ENCODE measurements around the gene ZNF365. TPM values are rescaled to one million over a fixed set of nuclear protein-coding genes. Genes with fewer than 3 reads are reported as not detected.
A peak's percentile ranks its signal among the peaks of the same experiment; 100 is the strongest.

ZNF365 gene, protein sequence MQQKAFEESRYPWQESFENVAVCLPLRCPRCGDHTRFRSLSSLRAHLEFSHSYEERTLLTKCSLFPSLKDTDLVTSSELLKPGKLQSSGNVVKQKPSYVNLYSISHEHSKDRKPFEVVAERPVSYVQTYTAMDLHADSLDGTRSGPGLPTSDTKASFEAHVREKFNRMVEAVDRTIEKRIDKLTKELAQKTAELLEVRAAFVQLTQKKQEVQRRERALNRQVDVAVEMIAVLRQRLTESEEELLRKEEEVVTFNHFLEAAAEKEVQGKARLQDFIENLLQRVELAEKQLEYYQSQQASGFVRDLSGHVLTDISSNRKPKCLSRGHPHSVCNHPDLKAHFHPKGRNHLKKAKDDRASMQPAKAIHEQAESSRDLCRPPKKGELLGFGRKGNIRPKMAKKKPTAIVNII
- total RNA-seq, result under 1 TPM in 2 of 4 donors, not detected in 2; 0.27 to 0.83 TPM

DNA sequence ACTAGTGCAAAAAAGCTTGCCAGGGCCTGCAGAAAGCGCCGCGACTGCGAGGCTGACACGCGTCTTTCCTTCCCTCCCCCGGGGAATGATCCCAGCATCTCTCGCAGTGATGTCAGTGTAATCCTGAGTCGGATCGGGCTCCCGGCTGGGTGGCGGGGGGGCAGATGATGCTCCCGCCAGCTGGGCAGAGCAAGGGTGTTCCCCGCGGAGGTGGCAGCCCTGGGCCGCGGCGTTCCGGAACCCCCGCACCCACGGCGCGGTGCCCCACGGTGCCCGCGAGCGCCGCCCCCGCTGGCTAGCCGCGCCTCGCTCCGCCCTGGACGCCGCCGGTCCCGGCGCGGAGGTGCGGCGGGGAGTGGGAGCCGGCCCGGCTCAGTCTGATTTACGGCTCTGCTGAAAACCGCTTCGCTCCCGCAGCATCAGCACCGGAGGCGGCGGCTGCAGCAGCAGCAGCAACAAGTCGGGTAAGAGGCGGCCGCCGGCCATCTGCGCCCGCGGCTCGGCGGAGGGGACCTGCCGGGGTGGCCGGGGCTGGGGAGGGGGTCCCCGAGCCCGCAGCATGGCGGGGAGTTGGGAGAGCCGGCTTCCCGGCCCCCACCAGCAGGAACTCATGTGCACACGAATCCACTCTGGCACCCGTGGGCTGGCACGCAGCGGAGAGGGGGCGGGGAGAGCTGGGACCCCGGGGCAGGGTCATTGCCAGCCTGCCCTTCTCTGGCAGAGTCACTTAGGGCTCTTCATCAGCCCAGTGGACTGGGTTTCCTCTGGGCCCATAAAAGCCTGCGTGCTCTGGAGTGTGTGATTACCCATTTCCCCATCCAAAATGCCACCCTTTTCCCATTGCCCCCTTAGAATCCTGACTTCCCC is at the start of gene ZNF365:
TSS of gene ZNF365 (plus strand) at position 375 of the 867 bp plus-strand sequence. CDS start 1,825 bp downstream, outside the sequence.
- Histone ChIP-seq H3K27me3 (peaks cover 0 to 13% of the 10 kb centered on the region in 2 donors), H3K4me3 (peak within 1 kb of the TSS; percentile 21 to 60 (median 50)), H3K27ac (no peak within 1 kb of the TSS), H3K9me3 (no peaks in the 10 kb centered on the region), H3K4me1 (peaks cover 0 to 9% (median 4%) of the 10 kb centered on the region in 4 donors), H3K36me3 (no peaks in the 10 kb centered on the region)
- DNase-seq, result peak in 1 of 3 donors; percentile 48
- TF ChIP-seq, protein P1, sequence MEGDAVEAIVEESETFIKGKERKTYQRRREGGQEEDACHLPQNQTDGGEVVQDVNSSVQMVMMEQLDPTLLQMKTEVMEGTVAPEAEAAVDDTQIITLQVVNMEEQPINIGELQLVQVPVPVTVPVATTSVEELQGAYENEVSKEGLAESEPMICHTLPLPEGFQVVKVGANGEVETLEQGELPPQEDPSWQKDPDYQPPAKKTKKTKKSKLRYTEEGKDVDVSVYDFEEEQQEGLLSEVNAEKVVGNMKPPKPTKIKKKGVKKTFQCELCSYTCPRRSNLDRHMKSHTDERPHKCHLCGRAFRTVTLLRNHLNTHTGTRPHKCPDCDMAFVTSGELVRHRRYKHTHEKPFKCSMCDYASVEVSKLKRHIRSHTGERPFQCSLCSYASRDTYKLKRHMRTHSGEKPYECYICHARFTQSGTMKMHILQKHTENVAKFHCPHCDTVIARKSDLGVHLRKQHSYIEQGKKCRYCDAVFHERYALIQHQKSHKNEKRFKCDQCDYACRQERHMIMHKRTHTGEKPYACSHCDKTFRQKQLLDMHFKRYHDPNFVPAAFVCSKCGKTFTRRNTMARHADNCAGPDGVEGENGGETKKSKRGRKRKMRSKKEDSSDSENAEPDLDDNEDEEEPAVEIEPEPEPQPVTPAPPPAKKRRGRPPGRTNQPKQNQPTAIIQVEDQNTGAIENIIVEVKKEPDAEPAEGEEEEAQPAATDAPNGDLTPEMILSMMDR (IDR thresholded peaks at IDR 0.05), result no peak
- no peak for TF ChIP-seq POLR2A (IDR thresholded peaks at IDR 0.05)

DNA sequence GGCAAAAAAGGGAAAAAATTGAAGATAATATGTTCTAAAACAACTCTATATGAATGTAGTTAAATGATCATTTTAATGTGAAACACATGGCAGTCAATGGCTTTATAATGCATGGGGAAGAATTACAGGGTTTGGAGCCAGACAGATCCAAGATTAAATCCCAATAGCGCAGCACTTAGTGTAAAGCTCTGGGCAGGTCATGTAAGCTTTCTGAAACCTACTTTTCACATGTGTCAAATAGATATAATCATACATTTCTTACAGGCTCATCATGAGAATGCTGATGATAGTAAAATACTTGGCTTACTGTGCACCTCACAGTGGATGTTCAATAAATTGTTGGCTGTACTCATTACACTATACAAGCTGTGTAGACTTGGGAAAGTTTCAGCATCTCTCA is 48.0 kb upstream of the ZNF365 start:
- Histone ChIP-seq H3K4me3 (no peak overlapping the region), H3K4me1 (no peaks in the 10 kb centered on the region), H3K27ac (no peak overlapping the region), H3K9me3 (no peaks in the 10 kb centered on the region), H3K36me3 (no peaks in the 10 kb centered on the region), H3K27me3 (no peaks in the 10 kb centered on the region)
- no peak for TF ChIP-seq POLR2A (IDR thresholded peaks at IDR 0.05)
- DNase-seq, result no peak

DNA sequence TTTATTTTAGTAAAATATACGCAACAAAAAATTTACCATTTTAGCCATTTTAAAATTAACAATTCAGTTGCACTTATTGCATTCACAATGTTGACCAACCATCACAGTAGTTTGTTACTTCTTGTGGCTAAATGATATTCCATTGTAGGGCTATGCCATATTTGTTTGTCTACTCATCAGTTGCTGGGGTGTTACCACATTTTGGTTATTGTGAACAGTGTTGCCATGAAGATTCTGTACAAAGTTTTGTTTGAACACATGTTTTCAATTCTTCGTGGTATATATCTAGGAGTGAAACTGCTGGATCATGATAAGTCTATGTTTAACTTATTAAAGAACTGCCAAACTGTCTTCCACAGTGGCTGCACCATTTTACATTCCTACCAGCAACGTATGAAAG is 46.3 kb upstream of the ZNF365 start:
- Histone ChIP-seq H3K9me3 (no peaks in the 10 kb centered on the region), H3K4me3 (no peak overlapping the region), H3K36me3 (no peaks in the 10 kb centered on the region), H3K27me3 (no peaks in the 10 kb centered on the region), H3K27ac (no peak overlapping the region), H3K4me1 (no peaks in the 10 kb centered on the region)
- TF ChIP-seq POLR2A (IDR thresholded peaks at IDR 0.05), result no peak
- TF ChIP-seq, protein P1 (IDR thresholded peaks at IDR 0.05), result no peak
- DNase-seq, result no peak

DNA sequence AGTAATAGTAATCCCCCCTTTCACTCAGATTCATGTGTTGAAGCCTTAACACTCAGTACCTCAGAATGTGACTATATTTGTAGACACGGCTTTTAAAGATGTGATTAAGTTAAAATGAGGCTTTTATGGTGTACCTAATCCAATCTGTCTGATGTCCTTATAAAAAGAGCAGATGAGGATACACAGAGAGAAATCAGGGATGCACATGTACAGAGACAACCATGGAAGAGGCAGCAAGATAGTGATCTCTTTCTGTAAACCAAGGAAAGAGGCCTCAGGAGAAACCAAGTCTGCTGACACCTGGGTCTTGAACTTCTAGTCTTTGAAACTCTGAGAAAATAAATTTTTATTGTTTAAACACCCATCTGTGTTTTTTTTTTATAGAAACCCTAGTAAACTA is 44.0 kb upstream of the ZNF365 start:
- Histone ChIP-seq H3K4me3 (no peak overlapping the region), H3K27me3 (no peaks in the 10 kb centered on the region), H3K4me1 (no peaks in the 10 kb centered on the region), H3K36me3 (no peaks in the 10 kb centered on the region), H3K9me3 (no peaks in the 10 kb centered on the region), H3K27ac (no peak overlapping the region)
- TF ChIP-seq, protein P1 (IDR thresholded peaks at IDR 0.05), result no peak
- no peak for TF ChIP-seq POLR2A (IDR thresholded peaks at IDR 0.05)
- no peak for DNase-seq

DNA sequence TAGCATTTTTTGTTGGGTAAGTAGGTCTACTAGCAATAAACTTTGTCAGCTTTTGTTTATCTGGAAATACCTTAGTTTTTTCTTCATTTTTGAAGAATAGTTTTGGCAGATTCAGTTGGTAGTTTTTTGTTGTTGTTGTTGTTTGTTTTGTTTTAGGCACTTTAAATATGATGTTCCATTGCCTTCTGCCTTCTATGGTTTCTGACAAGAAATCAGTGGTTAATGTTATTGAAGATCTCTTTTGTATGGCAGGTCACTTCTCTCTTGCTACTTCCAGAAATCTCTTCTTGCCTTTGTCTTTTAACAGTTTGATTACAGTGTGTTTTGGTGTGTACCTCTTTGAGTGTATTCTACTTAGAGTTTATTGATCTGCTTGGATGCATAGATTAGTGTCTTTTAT is 41.8 kb upstream of the ZNF365 start:
- Histone ChIP-seq H3K27me3 (no peaks in the 10 kb centered on the region), H3K4me3 (no peak overlapping the region), H3K4me1 (no peaks in the 10 kb centered on the region), H3K9me3 (no peaks in the 10 kb centered on the region), H3K36me3 (no peaks in the 10 kb centered on the region), H3K27ac (no peak overlapping the region)
- DNase-seq, result no peak
- TF ChIP-seq POLR2A (IDR thresholded peaks at IDR 0.05), result no peak
- TF ChIP-seq, protein P1 (IDR thresholded peaks at IDR 0.05), result no peak
